ENCODE data around the gene PRSS53.

The PRSS53 gene

DNA sequence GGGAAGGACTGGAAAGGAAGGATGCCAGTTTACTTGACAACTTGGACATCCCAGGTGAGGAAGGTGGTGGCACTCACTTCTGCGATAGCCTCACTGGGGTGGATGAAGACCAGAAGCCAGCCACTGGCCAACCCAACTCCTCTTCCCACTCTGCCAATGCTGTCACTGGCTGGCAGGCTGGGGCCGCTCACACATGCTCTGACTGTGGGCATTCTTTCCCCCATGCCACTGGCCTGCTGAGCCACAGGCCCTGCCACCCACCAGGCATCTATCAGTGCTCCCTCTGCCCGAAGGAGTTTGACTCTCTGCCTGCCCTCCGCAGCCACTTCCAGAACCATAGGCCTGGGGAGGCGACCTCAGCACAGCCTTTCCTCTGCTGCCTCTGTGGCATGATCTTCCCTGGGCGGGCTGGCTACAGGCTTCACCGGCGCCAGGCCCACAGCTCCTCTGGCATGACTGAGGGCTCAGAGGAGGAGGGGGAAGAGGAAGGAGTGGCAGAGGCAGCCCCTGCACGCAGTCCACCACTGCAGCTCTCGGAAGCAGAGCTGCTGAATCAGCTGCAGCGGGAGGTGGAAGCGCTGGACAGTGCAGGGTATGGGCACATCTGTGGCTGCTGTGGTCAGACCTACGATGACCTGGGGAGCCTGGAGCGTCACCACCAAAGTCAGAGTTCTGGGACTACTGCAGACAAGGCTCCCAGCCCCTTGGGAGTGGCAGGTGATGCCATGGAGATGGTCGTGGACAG is 10.0 kb downstream of the PRSS53 start:
- Histone ChIP-seq H3K27me3 (ENCODE audit: low read length) (no peaks in the 10 kb centered on the region), H3K9me3 (ENCODE audit: insufficient read depth, low read length) (no peaks in the 10 kb centered on the region), H3K9me2 (replicated peaks; ENCODE audit: insufficient read depth, low read length) (no peaks in the 10 kb centered on the region), H3K36me3 (ENCODE audit: low read length) (no peaks in the 10 kb centered on the region), H3K4me3 (ENCODE audit: insufficient read depth, low read length, poor library complexity, severe bottlenecking) (no peak overlapping the region), H3K27ac (ENCODE audit: low read depth, low read length) (no peak overlapping the region), H3K4me2 (ENCODE audit: low read depth, low read length, poor library complexity, severe bottlenecking) (no peak overlapping the region), H3F3A (ENCODE audit: insufficient read depth) (no peaks in the 10 kb centered on the region), H2AFZ (ENCODE audit: low read depth, low read length, severe bottlenecking) (no peak overlapping the region), H3K9ac (ENCODE audit: low read length) (no peak overlapping the region), H3K79me2 (ENCODE audit: insufficient read depth, low read length) (peaks cover 28% of the 10 kb centered on the region), H4K20me1 (ENCODE audit: low read depth, low read length) (no peaks in the 10 kb centered on the region)
- TF ChIP-seq EZH2phosphoT487 (conservative IDR thresholded peaks at IDR 0.05; ENCODE audit: low read length), result no peak
- TF ChIP-seq, protein P1, sequence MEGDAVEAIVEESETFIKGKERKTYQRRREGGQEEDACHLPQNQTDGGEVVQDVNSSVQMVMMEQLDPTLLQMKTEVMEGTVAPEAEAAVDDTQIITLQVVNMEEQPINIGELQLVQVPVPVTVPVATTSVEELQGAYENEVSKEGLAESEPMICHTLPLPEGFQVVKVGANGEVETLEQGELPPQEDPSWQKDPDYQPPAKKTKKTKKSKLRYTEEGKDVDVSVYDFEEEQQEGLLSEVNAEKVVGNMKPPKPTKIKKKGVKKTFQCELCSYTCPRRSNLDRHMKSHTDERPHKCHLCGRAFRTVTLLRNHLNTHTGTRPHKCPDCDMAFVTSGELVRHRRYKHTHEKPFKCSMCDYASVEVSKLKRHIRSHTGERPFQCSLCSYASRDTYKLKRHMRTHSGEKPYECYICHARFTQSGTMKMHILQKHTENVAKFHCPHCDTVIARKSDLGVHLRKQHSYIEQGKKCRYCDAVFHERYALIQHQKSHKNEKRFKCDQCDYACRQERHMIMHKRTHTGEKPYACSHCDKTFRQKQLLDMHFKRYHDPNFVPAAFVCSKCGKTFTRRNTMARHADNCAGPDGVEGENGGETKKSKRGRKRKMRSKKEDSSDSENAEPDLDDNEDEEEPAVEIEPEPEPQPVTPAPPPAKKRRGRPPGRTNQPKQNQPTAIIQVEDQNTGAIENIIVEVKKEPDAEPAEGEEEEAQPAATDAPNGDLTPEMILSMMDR (IDR thresholded peaks at IDR 0.05; ENCODE audit: insufficient read depth, low read length, poor library complexity, severe bottlenecking), result no peak

GRCh38 chr16:31077592-31078396 is 10.9 kb downstream of the PRSS53 start:
- H3K4me3 ChIP-seq (ENCODE audit: insufficient read depth, low read length, poor library complexity, severe bottlenecking), result no peak overlapping the region
- no peaks in the 10 kb centered on the region for H4K20me1 ChIP-seq (ENCODE audit: low read depth, low read length)
- H3K9me3 ChIP-seq (ENCODE audit: insufficient read depth, low read length), result no peaks in the 10 kb centered on the region
- H3K27ac ChIP-seq (ENCODE audit: low read depth, low read length), result no peak overlapping the region
- H3K9ac ChIP-seq (ENCODE audit: low read length), result no peak overlapping the region
- no peaks in the 10 kb centered on the region for H3K27me3 ChIP-seq (ENCODE audit: low read length)
- TF ChIP-seq EZH2phosphoT487 (conservative IDR thresholded peaks at IDR 0.05; ENCODE audit: low read length), result no peak
- TF ChIP-seq, protein P1 (IDR thresholded peaks at IDR 0.05; ENCODE audit: insufficient read depth, low read length, poor library complexity, severe bottlenecking), result no peak
- no peak overlapping the region for H2AFZ ChIP-seq (ENCODE audit: low read depth, low read length, severe bottlenecking)
- H3K9me2 ChIP-seq (replicated peaks; ENCODE audit: insufficient read depth, low read length), result no peaks in the 10 kb centered on the region
- no peaks in the 10 kb centered on the region for H3F3A ChIP-seq (ENCODE audit: insufficient read depth)
- H3K79me2 ChIP-seq (ENCODE audit: insufficient read depth, low read length), result peaks cover 31% of the 10 kb centered on the region
- H3K4me2 ChIP-seq (ENCODE audit: low read depth, low read length, poor library complexity, severe bottlenecking), result no peak overlapping the region
- H3K36me3 ChIP-seq (ENCODE audit: low read length), result no peaks in the 10 kb centered on the region

DNA sequence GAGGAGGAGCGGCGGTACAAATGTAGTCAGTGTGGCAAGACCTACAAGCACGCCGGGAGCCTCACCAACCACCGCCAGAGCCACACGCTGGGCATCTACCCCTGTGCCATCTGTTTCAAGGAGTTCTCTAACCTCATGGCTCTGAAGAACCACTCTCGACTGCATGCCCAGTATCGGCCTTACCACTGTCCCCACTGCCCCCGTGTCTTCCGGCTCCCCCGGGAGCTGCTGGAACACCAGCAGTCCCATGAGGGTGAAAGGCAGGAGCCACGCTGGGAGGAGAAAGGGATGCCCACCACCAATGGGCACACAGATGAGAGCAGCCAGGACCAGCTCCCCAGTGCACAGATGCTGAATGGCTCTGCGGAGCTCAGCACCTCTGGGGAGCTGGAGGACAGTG is 11.7 kb downstream of the PRSS53 start:
- Histone ChIP-seq H3K79me2 (ENCODE audit: insufficient read depth, low read length) (peaks cover 38% of the 10 kb centered on the region), H3K27ac (ENCODE audit: low read depth, low read length) (no peak overlapping the region), H3K36me3 (ENCODE audit: low read length) (no peaks in the 10 kb centered on the region), H2AFZ (ENCODE audit: low read depth, low read length, severe bottlenecking) (no peak overlapping the region), H3F3A (ENCODE audit: insufficient read depth) (0 out of 2 replicates have a peak, but pooled peaks cover under 1% of the 10 kb centered on the region), H3K9me2 (replicated peaks; ENCODE audit: insufficient read depth, low read length) (no peaks in the 10 kb centered on the region), H3K9ac (ENCODE audit: low read length) (no peak overlapping the region), H3K4me3 (ENCODE audit: insufficient read depth, low read length, poor library complexity, severe bottlenecking) (no peak overlapping the region), H3K27me3 (ENCODE audit: low read length) (no peaks in the 10 kb centered on the region), H4K20me1 (ENCODE audit: low read depth, low read length) (no peaks in the 10 kb centered on the region), H3K9me3 (ENCODE audit: insufficient read depth, low read length) (no peaks in the 10 kb centered on the region), H3K4me2 (ENCODE audit: low read depth, low read length, poor library complexity, severe bottlenecking) (no peak overlapping the region)
- TF ChIP-seq, protein P1 (IDR thresholded peaks at IDR 0.05; ENCODE audit: insufficient read depth, low read length, poor library complexity, severe bottlenecking), result no peak
- TF ChIP-seq EZH2phosphoT487 (conservative IDR thresholded peaks at IDR 0.05; ENCODE audit: low read length), result no peak
